PC-3 (cell line): ENCODE data around the gene NEGR1. TPM values are rescaled to one million over a fixed set of nuclear protein-coding genes. Genes with fewer than 3 reads are reported as not detected.

Experiments used
- ATAC-seq: fragments of 200-7000 bp; cut with Tn5 transposase; 2 replicates; pipeline ENCODE4 v1.9.1; 2020; ENCODE audit warnings: mild to moderate bottlenecking, moderate library complexity
- BruUV-seq: library from RNA; stranded (reverse); fragments of 400-500 nt; replicated peaks from 2 replicates; lab custom pipeline; 2021; lab: Mats Ljungman, UMichigan
- CTCF ChIA-PET: fragments of 300-600 bp; sonication (Branson Sonifier 250); formaldehyde crosslinking; loops from one replicate; lab custom pipeline; 2022; ENCODE audit warnings: antibody characterized with exemption; lab: Charles Lee
- POLR2A ChIA-PET: fragments of 300-600 bp; sonication (Branson Sonifier 250); formaldehyde crosslinking; loops from one replicate; lab custom pipeline; 2022; ENCODE audit warnings: antibody characterized with exemption; ENCODE audit not compliant: unreplicated experiment; lab: Charles Lee
- DNase-seq: peaks from one replicate; pipeline ENCODE4 v3.0.0-alpha.2; 2015
- H2AFZ ChIP-seq: fragments of 300-600 bp; sonication (generic); 2 replicates; pipeline ENCODE4 v1.6.0; 2016; ENCODE audit warnings: antibody characterized with exemption, low read length
- H3F3A ChIP-seq: fragments of 300-600 bp; sonication (generic); one replicate; pipeline ENCODE4 v1.6.0; 2017; ENCODE audit warnings: antibody characterized with exemption, low read length, control low read depth, mild to moderate bottlenecking; ENCODE audit not compliant: unreplicated experiment
- H3K27ac ChIP-seq: fragments of 300-600 bp; sonication (generic); 2 replicates; pipeline ENCODE4 v1.5.1; 2016; ENCODE audit warnings: mild to moderate bottlenecking, low read length
- H3K27me3 ChIP-seq: fragments of 300-600 bp; sonication (generic); 2 replicates; pipeline ENCODE4 v1.6.1; 2016; ENCODE audit warnings: low read length, mixed read lengths
- H3K36me3 ChIP-seq: fragments of 300-600 bp; sonication (generic); 2 replicates; pipeline ENCODE4 v1.6.1; 2016; ENCODE audit warnings: low read depth, mixed run types, low read length, mixed read lengths
- H3K4me1 ChIP-seq: fragments of 300-600 bp; sonication (generic); 2 replicates; pipeline ENCODE4 v1.5.1; 2016; ENCODE audit warnings: low read length; ENCODE audit not compliant: insufficient read depth
- H3K4me2 ChIP-seq: fragments of 300-600 bp; sonication (generic); 2 replicates; pipeline ENCODE4 v1.6.0; 2016; ENCODE audit warnings: low read length
- H3K4me3 ChIP-seq: fragments of 300-600 bp; sonication (generic); 2 replicates; pipeline ENCODE4 v1.5.1; 2016; ENCODE audit warnings: mild to moderate bottlenecking, low read length, mixed read lengths
- H3K79me2 ChIP-seq: fragments of 300-600 bp; sonication (generic); 2 replicates; pipeline ENCODE4 v1.6.1; 2017; ENCODE audit warnings: low read length, mixed read lengths
- H3K9ac ChIP-seq: fragments of 300-600 bp; sonication (generic); 2 replicates; pipeline ENCODE4 v1.6.0; 2016; ENCODE audit warnings: mild to moderate bottlenecking, low read length
- H3K9me2 ChIP-seq: fragments of 300-600 bp; sonication (generic); replicated peaks from 2 replicates; pipeline ENCODE4 v1.6.1; 2016; ENCODE audit warnings: mixed run types, low read length, mixed read lengths
- H3K9me3 ChIP-seq: fragments of 300-600 bp; sonication (generic); 2 replicates; pipeline ENCODE4 v1.6.1; 2016; ENCODE audit warnings: low read length, mixed read lengths
- H4K20me1 ChIP-seq: fragments of 300-600 bp; sonication (generic); 2 replicates; pipeline ENCODE4 v1.6.1; 2016; ENCODE audit warnings: low read length, mixed read lengths
- CTCF ChIP-seq: fragments of 300-600 bp; sonication (generic); conservative IDR thresholded peaks from 2 replicates; pipeline ENCODE4 v1.5.1; 2017; ENCODE audit warnings: antibody characterized with exemption, low read depth, mild to moderate bottlenecking, low read length
- EZH2 ChIP-seq: fragments of 300-600 bp; sonication (generic); IDR thresholded peaks from one replicate; pipeline ENCODE4 v1.6.1; 2017; ENCODE audit warnings: antibody characterized with exemption, mild to moderate bottlenecking, low read length; ENCODE audit not compliant: unreplicated experiment
- EZH2phosphoT487 ChIP-seq: fragments of 300-600 bp; sonication (generic); IDR thresholded peaks from 2 replicates; pipeline ENCODE4 v1.6.1; 2018; ENCODE audit warnings: mild to moderate bottlenecking, antibody characterized with exemption, low read length, borderline replicate concordance
- intact Hi-C: fragments of 100-400 bp; cut with micrococcal nuclease; formaldehyde crosslinking; loops from 2 replicates; pipeline ENCODE4 v1.9.0; 2023
- total RNA-seq: library from RNA; depleted of rRNA; stranded (reverse); fragments of >200 nt; gene quantifications from 2 replicates; pipeline ENCODE4 v1.2.3, GENCODE V29; 2014

Gene NEGR1
- total RNA-seq, 1 experiment from 2014 or later, result 3.4 TPM

GRCh38 chr1:72015006-72015405, 267.3 kb downstream of the NEGR1 start:
- no peak for ATAC-seq
- no peaks in the 10 kb centered on the region for H3K4me1 ChIP-seq
- no peaks in the 10 kb centered on the region for H3K27me3 ChIP-seq
- no peak overlapping the region for H3K4me3 ChIP-seq
- no peak for DNase-seq
- H3K9me3 ChIP-seq, result no peaks in the 10 kb centered on the region
- ChIA-PET POLR2A (no interaction called here), CTCF (no interaction called here)
- TF ChIP-seq EZH2 (no peak), CTCF (no peak), EZH2phosphoT487 (no peak)
- H3K36me3 ChIP-seq, result no peaks in the 10 kb centered on the region
- no TSS peak for BruUV-seq
- H3K27ac ChIP-seq, result no peak overlapping the region
- H2AFZ ChIP-seq, result no peak overlapping the region
- no peaks in the 10 kb centered on the region for H3K9me2 ChIP-seq
- no peak overlapping the region for H3K9ac ChIP-seq
- H3K79me2 ChIP-seq, result no peaks in the 10 kb centered on the region
- H4K20me1 ChIP-seq, result no peaks in the 10 kb centered on the region
- H3K4me2 ChIP-seq, result no peak overlapping the region
- no peaks in the 10 kb centered on the region for H3F3A ChIP-seq
- intact Hi-C loops, result no loop called here

GRCh38 chr1:72013161-72013560, 269.2 kb downstream of the NEGR1 start:
- H3K9me3 ChIP-seq, result no peaks in the 10 kb centered on the region
- H3F3A ChIP-seq, result no peaks in the 10 kb centered on the region
- H3K9me2 ChIP-seq, result no peaks in the 10 kb centered on the region
- POLR2A ChIA-PET, result no interaction called here
- intact Hi-C loops, result no loop called here
- H3K4me2 ChIP-seq, result no peak overlapping the region
- BruUV-seq, result no TSS peak
- no peaks in the 10 kb centered on the region for H3K36me3 ChIP-seq
- no peaks in the 10 kb centered on the region for H3K4me1 ChIP-seq
- no peaks in the 10 kb centered on the region for H4K20me1 ChIP-seq
- no peak overlapping the region for H3K9ac ChIP-seq
- no peak overlapping the region for H3K27ac ChIP-seq
- CTCF ChIA-PET, result no interaction called here
- TF ChIP-seq EZH2 (no peak), EZH2phosphoT487 (no peak), CTCF (no peak)
- DNase-seq, result no peak
- no peaks in the 10 kb centered on the region for H3K27me3 ChIP-seq
- H3K4me3 ChIP-seq, result no peak overlapping the region
- no peaks in the 10 kb centered on the region for H3K79me2 ChIP-seq
- ATAC-seq, result no peak
- no peak overlapping the region for H2AFZ ChIP-seq

GRCh38 chr1:72011721-72012120, 270.6 kb downstream of the NEGR1 start:
- no peaks in the 10 kb centered on the region for H3K9me3 ChIP-seq
- H3K4me1 ChIP-seq, result no peaks in the 10 kb centered on the region
- no peak overlapping the region for H3K4me2 ChIP-seq
- no peaks in the 10 kb centered on the region for H3K36me3 ChIP-seq
- H3K4me3 ChIP-seq, result no peak overlapping the region
- H3K27me3 ChIP-seq, result no peaks in the 10 kb centered on the region
- H3K27ac ChIP-seq, result no peak overlapping the region
- no peaks in the 10 kb centered on the region for H3F3A ChIP-seq
- BruUV-seq, result no TSS peak
- H4K20me1 ChIP-seq, result no peaks in the 10 kb centered on the region
- TF ChIP-seq EZH2phosphoT487, result no peak
- TF ChIP-seq CTCF, result no peak
- no peak for TF ChIP-seq EZH2
- POLR2A ChIA-PET, result no interaction called here
- DNase-seq (no peak), ATAC-seq (no peak)
- no peaks in the 10 kb centered on the region for H3K9me2 ChIP-seq
- H2AFZ ChIP-seq, result no peak overlapping the region
- CTCF ChIA-PET, result interaction anchor here (0.6 kb wide), 1 partner anchor 367 kb away, joined by 3 read pairs; no protein-coding TSS in a partner anchor
- intact Hi-C loops, result no loop called here
- no peak overlapping the region for H3K9ac ChIP-seq
- no peaks in the 10 kb centered on the region for H3K79me2 ChIP-seq
